NCI-H2107 (cell line): ENCODE data around the gene TM4SF4.

Experiments used
- DNase-seq: peaks from one replicate; lab custom pipeline; 2025; lab: John Stamatoyannopoulos, UW

TM4SF4 gene

GRCh38 chr3:149512073-149512782 lies 37.7 kb downstream of the TM4SF4 start:
- DNase-seq = peak; percentile 32

DNA sequence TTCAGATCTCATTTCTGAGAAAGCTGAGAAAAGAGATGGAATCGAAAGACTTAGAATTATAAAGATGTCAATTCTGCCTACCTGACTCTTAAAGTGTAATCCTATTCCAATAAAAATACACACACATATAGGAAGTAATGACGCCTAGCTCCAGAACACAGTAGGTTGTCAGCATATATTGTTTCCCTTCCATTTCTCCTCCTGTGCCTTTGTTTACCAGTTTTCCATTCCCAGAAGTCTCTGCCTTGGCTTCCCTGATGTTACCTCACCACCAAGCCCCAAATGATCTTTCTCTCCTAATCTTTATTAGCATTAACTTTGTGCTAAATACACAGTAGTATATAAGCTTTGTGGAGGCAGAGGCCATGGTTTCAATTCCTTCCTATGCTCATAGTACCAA lies 40.0 kb downstream of the TM4SF4 start:
- no peak for DNase-seq

- no peak for DNase-seq
Measured at GRCh38 chr3:149515249-149515648, 40.8 kb downstream of the TM4SF4 start.

GRCh38 chr3:149516920-149517319 lies 42.4 kb downstream of the TM4SF4 start:
- no peak for DNase-seq

- no peak for DNase-seq
Measured at GRCh38 chr3:149519912-149520311, 45.4 kb downstream of the TM4SF4 start.

DNA sequence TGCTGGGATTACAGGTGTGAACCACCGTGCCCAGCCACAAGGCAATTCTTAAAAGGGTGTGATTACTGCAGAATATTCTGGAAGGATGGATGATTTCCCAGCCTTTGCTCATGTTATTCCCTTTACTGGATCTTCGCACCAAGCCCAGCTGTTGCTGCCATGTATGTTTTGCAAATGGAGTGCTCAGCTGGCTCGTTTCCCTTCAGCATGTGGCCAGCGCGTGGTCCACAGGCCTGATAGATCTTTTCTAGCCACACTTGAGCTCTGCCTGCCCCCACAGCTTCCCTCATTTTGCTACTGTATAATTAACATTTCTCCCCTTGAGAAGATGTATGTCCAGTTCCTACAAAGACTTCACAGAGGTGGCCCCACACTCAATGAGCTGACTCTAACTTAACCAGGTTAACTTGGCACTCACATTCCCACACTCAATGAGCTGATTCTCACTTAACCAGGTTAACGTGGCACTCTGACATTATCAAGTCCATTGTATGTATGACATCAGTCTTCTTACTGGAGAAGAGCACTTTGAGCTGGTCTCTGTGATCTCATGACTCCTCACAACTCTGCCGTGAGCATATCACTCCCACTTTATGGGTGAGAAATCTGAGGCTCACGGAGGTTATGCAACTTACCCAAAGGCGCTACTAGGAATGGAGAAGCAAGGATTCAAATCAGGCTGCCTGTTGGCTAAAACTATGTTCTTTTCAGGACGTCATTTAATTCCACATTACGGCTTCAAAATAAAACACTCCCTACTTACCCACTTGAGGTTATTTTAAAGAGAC lies 49.2 kb downstream of the TM4SF4 start:
- no peak for DNase-seq

DNA sequence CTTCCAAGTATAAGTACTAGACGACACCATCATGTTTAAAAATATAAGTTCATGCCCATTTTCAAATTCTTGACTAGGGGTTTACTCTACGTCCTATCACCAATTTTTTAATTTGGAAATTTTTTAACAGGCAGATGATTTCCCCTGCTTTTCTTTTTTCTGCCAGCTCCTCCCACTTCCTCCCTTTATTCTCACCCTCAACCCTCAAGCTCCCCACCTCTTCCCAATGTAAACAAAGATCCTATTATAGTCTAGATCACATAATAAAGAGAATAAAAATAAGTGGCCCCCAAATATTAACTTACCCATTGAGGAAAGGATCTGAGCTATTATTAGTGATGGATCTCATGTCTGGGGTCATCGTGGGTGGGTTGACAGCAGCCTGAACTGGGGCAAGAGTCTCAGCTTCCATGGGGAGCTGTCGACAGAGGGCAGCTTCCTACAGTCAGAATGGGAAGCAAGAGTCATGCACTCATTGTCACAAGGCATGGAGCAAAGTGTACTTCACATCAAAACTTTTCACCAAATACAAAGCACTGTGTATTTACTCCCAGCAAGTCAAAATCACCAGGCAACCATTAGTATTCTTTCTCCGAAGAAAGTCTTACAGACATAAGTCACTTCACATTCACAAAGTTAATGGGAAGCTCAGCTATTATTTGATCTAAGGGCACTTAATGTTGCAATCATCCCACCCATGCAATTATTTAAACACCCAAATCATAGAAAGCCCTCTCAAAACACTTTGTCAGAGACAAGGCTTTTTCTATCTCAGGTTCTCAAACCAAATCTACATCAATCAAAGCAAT lies 53.2 kb downstream of the TM4SF4 start:
- no peak for DNase-seq

- DNase-seq = no peak
Measured at GRCh38 chr3:149528340-149528650, 53.8 kb downstream of the TM4SF4 start.

- no peak for DNase-seq
Measured at GRCh38 chr3:149529099-149529498, 54.6 kb downstream of the TM4SF4 start.

DNA sequence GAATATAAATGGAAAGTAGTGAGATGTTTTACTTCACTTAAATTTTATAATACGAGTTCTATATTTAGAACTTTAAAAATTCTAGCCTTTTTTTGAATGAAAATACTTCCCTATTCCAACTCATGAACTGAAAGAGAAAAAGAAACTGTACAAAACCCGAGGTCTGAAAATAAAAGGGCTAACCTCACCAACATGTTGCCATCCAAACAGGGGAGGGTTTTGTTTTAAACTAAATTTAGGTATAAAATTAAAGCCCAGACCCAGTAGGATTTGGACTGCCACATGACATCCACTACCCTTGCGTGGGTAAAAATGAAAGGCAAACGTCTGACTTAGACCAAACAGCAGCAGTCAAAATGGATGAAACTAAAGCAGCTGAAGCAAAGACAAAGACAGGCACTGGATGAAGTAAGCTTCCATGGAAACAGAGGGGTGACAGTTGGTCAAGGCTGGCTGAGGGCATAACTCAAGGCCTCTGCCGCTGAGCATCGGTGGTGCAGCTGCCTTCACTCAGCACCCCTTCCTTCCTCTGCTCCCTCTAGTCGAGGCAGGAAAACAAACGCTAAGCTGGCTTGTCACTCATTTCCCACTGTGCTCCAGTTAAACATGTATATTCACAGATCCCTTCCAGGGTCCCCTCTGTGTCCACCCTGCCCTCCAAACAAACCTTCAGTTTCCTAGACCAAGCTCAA lies 58.1 kb downstream of the TM4SF4 start:
- no peak for DNase-seq

- DNase-seq = no peak
Measured at GRCh38 chr3:149534082-149534481, 59.6 kb downstream of the TM4SF4 start.

DNA sequence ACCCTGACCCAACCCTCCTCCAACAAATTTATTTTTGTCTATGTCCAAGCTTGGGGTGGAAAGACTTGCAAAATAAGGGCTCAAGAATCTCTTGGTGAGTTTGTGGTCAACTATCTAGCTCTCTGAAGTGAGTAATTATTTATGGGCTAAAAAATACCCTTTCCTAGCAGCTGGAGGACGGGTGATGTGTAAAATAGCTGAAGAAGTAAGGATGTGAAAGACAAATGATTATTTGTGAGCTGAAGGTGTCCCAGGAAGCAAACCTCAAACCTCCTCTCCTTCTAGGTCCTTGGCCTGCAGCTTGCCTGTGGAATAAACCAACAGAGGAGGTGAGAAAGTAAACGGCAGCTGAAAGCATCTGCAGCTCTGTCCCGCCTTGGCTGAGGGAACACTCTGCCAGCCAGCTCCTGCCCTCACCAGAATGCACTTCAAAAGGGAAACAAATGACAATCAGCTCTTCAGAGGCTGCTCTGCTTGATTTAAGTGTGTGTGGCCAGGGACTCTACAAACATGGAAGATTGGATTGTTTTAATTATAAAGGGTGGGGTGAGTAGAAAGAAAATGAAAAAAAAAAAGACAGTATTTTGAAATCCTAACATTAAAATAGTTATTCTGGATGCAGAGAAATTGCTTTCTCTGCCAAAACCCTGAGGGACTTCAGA lies 60.3 kb downstream of the TM4SF4 start:
- no peak for DNase-seq

DNA sequence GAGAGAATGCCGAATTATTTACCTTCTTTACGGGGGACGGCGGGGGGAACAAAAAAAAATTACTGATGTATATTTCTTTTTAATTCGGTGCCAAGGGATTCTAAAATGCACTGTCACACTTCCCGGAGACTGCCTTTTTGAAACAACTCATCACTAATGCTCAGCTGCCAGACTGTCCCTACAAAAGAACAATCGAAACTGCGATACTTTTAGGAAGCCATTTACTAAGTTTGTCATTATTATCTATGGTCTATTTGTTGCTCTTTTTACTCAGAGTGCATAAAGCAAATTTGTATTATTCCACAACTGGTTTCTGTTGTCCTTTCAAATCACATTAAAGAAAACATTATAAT lies 60.8 kb downstream of the TM4SF4 start:
- no peak for DNase-seq

DNA sequence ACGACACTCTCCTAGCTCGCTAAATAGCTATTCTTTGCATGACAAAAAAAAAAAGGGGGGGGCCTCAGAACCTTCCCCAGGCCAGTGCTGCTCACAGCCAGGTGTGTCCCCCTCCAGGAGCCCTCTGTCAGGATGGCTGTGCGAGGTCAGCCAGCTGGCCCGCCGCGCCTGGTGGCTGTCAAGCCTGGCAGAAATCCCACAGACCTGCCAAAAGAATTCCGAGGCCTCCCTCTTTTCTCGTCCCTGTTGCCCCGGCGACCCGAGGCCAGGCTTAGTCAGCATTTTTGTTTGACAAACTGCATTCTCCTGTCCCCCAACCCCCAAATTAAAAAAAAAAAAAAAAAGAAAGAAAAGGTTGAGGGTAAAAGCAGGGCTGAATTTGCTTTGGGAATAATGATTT lies 61.9 kb downstream of the TM4SF4 start:
- no peak for DNase-seq

- DNase-seq = no peak
Measured at GRCh38 chr3:149538371-149538770, 63.9 kb downstream of the TM4SF4 start.

DNA sequence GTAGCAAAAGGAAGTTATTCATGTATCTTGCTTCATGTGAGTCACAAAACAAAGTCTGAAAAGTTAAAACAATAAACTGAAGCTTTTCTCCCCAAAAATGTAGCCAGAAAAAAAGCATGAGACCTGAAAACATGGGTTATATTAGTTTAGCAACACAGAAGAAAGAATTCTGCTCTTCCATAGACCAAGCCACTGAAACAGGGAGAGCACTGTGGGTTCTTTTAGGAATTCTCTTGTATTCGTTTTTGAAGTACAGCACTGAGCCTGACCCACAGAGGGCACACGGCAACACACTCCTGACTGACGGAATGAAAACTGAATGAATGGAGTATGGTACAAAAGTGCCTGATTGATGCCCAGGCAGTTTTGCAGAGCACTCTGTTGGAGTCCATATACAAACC lies 66.6 kb downstream of the TM4SF4 start:
- DNase-seq = no peak

- no peak for DNase-seq
Measured at GRCh38 chr3:149542375-149543312, 68.1 kb downstream of the TM4SF4 start.

GRCh38 chr3:149545049-149545448 lies 70.6 kb downstream of the TM4SF4 start:
- no peak for DNase-seq

GRCh38 chr3:149547413-149547812 lies 72.9 kb downstream of the TM4SF4 start:
- no peak for DNase-seq

- DNase-seq = no peak
Measured at GRCh38 chr3:149547954-149548668, 73.6 kb downstream of the TM4SF4 start.
